Choroid plexus epithelial cell (primary cell): Measurements from ENCODE around the gene CNNM3.

ENCODE experiments used
- DNase-seq: peaks from one replicate; pipeline ENCODE4 v3.0.0-alpha.2; 2010; ENCODE audit warnings: low read depth
- H3K4me3 ChIP-seq: 2 replicates; pipeline ENCODE4 v1.5.1; 2011; ENCODE audit warnings: low read depth, mild to moderate bottlenecking, control low read depth, low read length, moderate library complexity
- TF ChIP-seq, protein P1 (sequence below): conservative IDR thresholded peaks from 2 replicates; pipeline ENCODE4 v1.5.1; 2011; ENCODE audit warnings: low read depth, mild to moderate bottlenecking, control low read depth, inconsistent platforms, low read length, moderate library complexity

Gene CNNM3

DNA sequence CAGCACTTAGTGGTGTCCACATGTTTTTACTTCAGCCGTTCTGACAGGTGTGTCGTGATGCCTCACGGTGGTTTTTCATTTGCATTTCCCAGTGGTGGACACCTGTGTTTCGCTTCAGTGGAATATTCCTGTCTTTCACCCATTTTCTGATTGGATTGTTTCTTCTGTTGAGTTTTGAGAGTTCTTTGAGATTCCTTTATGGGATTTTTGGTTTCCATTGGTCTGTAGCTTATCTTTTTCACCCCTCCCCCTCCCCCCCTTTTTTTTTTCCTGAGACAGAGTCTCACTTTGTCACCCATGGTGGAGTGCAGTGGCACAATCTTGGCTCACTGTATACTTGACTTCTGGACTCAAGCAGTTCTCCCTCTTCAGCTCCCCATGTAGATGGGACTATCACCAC is 19.8 kb downstream of the CNNM3 start:
- TF ChIP-seq, protein P1, sequence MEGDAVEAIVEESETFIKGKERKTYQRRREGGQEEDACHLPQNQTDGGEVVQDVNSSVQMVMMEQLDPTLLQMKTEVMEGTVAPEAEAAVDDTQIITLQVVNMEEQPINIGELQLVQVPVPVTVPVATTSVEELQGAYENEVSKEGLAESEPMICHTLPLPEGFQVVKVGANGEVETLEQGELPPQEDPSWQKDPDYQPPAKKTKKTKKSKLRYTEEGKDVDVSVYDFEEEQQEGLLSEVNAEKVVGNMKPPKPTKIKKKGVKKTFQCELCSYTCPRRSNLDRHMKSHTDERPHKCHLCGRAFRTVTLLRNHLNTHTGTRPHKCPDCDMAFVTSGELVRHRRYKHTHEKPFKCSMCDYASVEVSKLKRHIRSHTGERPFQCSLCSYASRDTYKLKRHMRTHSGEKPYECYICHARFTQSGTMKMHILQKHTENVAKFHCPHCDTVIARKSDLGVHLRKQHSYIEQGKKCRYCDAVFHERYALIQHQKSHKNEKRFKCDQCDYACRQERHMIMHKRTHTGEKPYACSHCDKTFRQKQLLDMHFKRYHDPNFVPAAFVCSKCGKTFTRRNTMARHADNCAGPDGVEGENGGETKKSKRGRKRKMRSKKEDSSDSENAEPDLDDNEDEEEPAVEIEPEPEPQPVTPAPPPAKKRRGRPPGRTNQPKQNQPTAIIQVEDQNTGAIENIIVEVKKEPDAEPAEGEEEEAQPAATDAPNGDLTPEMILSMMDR, result no peak
- DNase-seq, result no peak
- no peak overlapping the region for H3K4me3 ChIP-seq

DNA sequence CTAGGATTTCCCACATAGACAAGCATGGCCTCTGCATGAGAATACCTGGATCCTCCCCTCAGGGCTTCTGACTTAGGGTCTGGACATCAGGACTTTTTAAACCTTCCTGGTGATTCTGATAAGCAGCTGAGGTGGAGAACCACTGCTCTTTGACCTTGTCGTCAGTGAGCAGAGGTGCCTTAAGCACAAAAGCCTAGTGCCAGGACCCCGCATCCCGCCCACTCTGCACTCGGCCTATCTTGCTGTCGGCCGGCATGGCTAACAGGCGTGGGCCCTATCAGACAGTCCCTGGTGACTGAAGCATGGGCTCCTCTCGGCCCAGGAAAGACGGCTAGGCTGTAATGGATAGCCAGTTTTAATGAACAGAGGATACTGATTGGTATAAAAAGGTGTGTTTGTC is 21.5 kb downstream of the CNNM3 start:
- H3K4me3 ChIP-seq, result no peak overlapping the region
- no peak for DNase-seq
- TF ChIP-seq, protein P1, result no peak

DNA sequence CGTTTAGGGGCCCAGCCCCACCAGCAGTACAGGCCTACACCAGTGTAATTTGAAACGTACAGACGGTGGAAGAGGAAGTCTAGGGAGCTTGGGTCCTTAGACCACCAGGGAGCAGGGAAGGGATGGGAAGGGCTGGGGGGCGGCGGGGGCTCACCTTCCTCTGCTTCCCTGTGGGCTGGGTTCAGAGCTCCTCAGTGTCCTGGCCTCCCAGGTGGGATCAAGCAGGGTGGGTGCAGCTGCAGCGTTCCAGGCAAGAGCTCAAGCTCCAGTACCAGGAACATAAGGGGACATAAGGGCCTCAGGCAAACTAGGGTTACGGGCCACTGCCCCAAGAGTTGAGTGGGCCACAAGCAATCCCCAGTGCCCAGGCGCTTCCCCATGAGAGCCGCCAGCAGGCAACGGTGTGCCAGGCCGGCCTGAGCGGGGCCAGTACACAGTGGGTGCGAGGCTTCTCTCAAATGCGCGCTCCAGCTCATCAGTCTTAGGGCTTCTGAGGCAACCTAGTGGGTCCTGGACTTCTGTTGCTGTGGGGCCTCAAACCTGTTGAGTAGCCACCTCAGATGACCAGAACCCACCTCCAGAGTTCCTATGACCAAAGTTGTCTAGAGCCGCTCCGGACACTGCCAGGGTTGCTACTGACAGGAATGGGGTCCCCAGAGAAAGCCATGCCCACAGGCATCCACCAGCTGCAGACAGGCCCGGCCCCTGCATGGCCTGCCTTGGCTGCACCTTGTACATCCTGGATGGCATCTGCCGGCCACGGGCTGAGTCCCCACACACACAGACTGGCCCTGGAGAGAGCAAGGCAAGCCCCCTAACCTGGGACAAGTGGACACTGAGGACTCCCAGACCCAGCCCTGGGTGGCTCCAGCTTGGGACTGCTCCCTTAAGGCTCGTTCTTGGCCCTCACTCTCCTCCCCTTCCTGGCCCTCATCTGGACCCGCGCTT is 22.6 kb downstream of the CNNM3 start:
- no peak for DNase-seq
- H3K4me3 ChIP-seq, result no peak overlapping the region
- TF ChIP-seq, protein P1, result no peak

DNA sequence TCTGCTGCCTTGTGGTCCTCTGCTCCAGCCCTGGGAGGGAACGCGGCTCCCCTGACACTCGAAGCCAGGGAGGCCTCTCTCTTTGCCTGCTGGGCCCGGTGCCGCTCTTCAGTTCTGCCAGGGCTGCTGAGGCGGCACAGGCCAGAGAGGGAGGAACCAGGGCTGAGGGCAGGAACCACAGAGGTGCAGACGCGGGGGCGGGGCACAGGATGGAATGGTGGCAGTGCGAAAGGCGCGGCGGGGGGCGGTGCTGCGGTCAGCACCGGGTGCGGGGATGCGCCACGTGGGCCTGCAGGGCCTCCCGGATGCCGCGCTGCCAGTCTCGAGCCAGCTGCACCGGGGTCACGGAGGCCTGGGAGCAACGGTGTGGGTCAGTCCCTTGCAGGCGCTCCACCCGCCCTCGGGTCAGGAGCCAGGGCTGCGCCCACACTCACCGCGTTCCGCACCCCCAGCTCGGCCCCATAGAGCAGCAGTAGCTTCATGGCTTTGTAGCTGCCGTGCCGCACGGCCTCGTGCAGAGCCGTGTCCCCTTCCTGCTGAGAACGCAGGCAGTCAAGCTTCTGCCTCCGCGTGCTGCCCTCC is 23.3 kb downstream of the CNNM3 start:
- TF ChIP-seq, protein P1, result no peak
- H3K4me3 ChIP-seq, result no peak overlapping the region
- DNase-seq, result no peak

DNA sequence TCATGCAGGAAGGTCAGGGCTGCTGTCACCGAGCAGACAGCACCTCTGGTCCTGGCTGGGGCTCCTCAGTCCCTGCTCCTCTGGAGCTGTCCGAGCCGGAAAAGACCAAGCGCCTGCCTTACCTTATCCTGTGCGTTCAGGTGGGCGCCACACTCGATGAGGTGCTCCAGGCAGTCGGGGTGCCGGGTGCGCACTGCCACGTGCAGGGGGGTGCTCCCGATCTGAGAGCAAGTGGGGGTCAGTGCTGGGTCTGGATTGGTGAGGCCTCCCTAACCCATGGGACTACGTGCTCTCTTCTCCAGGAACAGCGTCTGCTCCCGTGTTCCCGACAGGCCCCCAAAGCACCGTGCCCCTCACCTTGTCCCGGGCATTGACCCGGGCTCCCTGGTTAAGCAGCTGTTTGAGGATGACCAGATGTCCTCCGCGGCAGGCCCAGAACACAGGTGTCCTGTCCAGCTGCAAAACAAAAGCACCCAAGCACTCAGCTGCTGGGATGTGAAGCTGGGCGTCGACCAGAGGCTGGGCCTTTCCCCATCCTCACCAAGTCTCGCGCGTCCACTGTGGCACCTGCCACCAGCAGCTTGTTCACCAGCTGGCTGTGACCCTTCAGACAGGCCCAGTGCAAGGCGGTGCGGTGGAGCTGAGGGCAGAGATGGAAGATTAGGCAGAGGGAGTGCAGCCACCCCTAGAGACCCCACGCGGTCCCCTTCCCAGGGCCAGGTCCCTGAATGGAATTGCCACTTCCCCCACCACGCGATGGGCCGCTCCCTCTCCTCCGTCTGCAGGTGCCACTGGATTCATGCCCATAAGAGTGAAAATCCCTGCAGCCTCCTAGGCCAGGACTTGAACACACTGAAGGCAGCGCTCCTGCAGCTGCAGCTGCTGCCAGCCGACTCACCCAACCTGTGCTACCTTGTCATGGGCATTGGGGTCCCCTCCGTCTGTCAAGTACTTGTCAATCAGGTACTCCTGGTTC is 24.1 kb downstream of the CNNM3 start:
- H3K4me3 ChIP-seq, result no peak overlapping the region
- DNase-seq, result no peak
- TF ChIP-seq, protein P1, result no peak

DNA sequence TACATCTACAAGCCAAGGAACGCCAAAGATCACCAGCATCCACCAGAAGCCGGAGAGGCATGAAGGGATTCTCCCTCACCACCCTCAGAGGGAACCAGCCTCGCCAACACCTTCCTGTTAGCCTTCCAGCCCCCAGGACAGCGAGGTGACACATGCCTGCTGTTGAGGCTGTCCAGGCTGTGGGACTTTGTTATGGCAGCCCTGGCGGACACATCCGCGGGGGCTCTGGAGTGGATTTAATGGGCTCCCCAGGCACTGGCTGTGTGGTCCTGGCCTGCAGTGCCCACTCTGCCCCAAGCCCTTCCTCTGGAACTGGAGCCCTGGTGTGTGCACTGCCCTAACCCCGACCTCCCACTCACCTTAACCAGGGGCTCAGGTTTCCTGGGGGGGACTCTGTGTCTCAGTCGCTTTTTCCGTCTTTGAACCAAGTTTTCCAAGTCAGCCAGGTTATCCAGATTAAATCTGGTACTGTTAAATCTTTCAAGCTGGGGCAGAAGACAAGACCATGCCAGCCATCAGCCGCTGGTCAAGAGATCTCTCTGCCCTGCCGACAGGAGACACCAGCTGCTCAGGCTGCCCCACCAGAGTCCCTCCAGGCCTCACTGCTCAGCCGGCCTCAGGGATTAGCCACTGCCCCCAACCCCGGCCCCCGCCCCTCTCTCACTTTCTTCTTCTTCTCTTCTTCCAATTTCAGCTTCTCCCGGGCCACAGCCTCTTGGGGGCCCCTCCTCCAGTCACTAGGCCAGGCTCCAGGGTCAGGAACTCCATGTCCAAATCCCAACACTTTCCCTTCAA is 25.8 kb downstream of the CNNM3 start:
- no peak for DNase-seq
- H3K4me3 ChIP-seq, result no peak overlapping the region
- TF ChIP-seq, protein P1, result no peak
